Nephron (organoid): Measurements from ENCODE around the gene HIGD1C.

Experiments
- H3K27ac Mint-ChIP-seq, 3 experiments: 2 replicates each; pipeline ENCODE4 v1.8.0; 2020; ENCODE audit warnings: mixed read lengths in 3 of 3, mild to moderate bottlenecking in 2 of 3, moderate library complexity in 1 of 3
- H3K27me3 Mint-ChIP-seq: 2 replicates; pipeline ENCODE4 v1.8.0; 2021; ENCODE audit warnings: low read depth, mild to moderate bottlenecking, moderate library complexity, mixed read lengths
- H3K36me3 Mint-ChIP-seq: 2 replicates; pipeline ENCODE4 v1.8.0; 2020; ENCODE audit warnings: low read depth, mixed read lengths
- H3K4me1 Mint-ChIP-seq: 2 replicates; pipeline ENCODE4 v1.8.0; 2020; ENCODE audit warnings: mixed read lengths
- H3K4me3 Mint-ChIP-seq, 3 experiments: 2 replicates each; pipeline ENCODE4 v1.8.0; 2020; ENCODE audit warnings: mild to moderate bottlenecking in 3 of 3, mixed read lengths in 3 of 3, moderate library complexity in 2 of 3
- H3K9me3 Mint-ChIP-seq: 2 replicates; pipeline ENCODE4 v1.8.0; 2020; ENCODE audit warnings: mixed read lengths
- CTCF ChIP-seq, 3 experiments: fragments of 200-600 bp; sonication (generic); IDR thresholded peaks; one replicate each; pipeline ENCODE4 v1.5.0; 2021; ENCODE audit warnings: antibody characterized with exemption in 3 of 3; ENCODE audit not compliant: unreplicated experiment in 3 of 3

HIGD1C gene

GRCh38 chr12:51000245-51000644 lies 47.9 kb downstream of the HIGD1C start:
- Mint-ChIP-seq H3K27ac (no peak overlapping the region), H3K4me3 (no peak overlapping the region), H3K27me3 (no peaks in the 10 kb centered on the region), H3K4me1 (no peaks in the 10 kb centered on the region), H3K36me3 (peaks cover 63% of the 10 kb centered on the region), H3K9me3 (no peaks in the 10 kb centered on the region)
- no peak for TF ChIP-seq CTCF (IDR thresholded peaks at IDR 0.05; ENCODE audit: unreplicated experiment in 3 of 3)

GRCh38 chr12:51001799-51002198 lies 49.5 kb downstream of the HIGD1C start:
- Mint-ChIP-seq H3K9me3 (no peaks in the 10 kb centered on the region), H3K4me3 (no peak overlapping the region), H3K27ac (no peak overlapping the region), H3K4me1 (no peaks in the 10 kb centered on the region), H3K36me3 (peaks cover 63% of the 10 kb centered on the region), H3K27me3 (no peaks in the 10 kb centered on the region)
- no peak for TF ChIP-seq CTCF (IDR thresholded peaks at IDR 0.05; ENCODE audit: unreplicated experiment in 3 of 3)

- TF ChIP-seq CTCF (IDR thresholded peaks at IDR 0.05; ENCODE audit: unreplicated experiment in 3 of 3): no peak
- Mint-ChIP-seq H3K27me3 (no peaks in the 10 kb centered on the region), H3K4me3 (no peak overlapping the region), H3K36me3 (peaks cover 68% of the 10 kb centered on the region), H3K27ac (no peak overlapping the region), H3K4me1 (peaks cover 6% of the 10 kb centered on the region), H3K9me3 (no peaks in the 10 kb centered on the region)
These were observed 52.2 kb downstream of the HIGD1C start for GRCh38 chr12:51004504-51004903.

GRCh38 chr12:51005030-51005429 lies 52.7 kb downstream of the HIGD1C start:
- no peak for TF ChIP-seq CTCF (IDR thresholded peaks at IDR 0.05; ENCODE audit: unreplicated experiment in 3 of 3)
- H3K27ac Mint-ChIP-seq: peak overlapping the region; percentile 26 to 90 (median 51)
- no peak overlapping the region for H3K4me3 Mint-ChIP-seq
- peaks cover 6% of the 10 kb centered on the region for H3K4me1 Mint-ChIP-seq
- no peaks in the 10 kb centered on the region for H3K27me3 Mint-ChIP-seq
- peaks cover 65% of the 10 kb centered on the region for H3K36me3 Mint-ChIP-seq
- no peaks in the 10 kb centered on the region for H3K9me3 Mint-ChIP-seq

- Mint-ChIP-seq H3K27ac (peak overlapping the region in 2 of 3 experiments; percentile 26 to 90), H3K27me3 (no peaks in the 10 kb centered on the region), H3K9me3 (no peaks in the 10 kb centered on the region), H3K4me1 (peaks cover 10% of the 10 kb centered on the region), H3K4me3 (no peak overlapping the region), H3K36me3 (peaks cover 58% of the 10 kb centered on the region)
- TF ChIP-seq CTCF (IDR thresholded peaks at IDR 0.05; ENCODE audit: unreplicated experiment in 3 of 3): no peak
These were observed 53.3 kb downstream of the HIGD1C start for GRCh38 chr12:51005671-51006070.

- Mint-ChIP-seq H3K27me3 (no peaks in the 10 kb centered on the region), H3K9me3 (no peaks in the 10 kb centered on the region), H3K4me1 (peaks cover 28% of the 10 kb centered on the region), H3K36me3 (peaks cover 46% of the 10 kb centered on the region), H3K4me3 (no peak overlapping the region), H3K27ac (peak overlapping the region in 2 of 3 experiments; percentile 38 to 67)
- TF ChIP-seq CTCF (IDR thresholded peaks at IDR 0.05; ENCODE audit: unreplicated experiment in 3 of 3): no peak
These were observed 56.1 kb downstream of the HIGD1C start for GRCh38 chr12:51008329-51009055.
